ENCODE data around the gene TANGO2. TPM values are rescaled to one million over a fixed set of nuclear protein-coding genes. Genes with fewer than 3 reads are reported as not detected.

Gene TANGO2
- total RNA-seq, 1 donor from 2014 or later = 10.0 TPM

DNA sequence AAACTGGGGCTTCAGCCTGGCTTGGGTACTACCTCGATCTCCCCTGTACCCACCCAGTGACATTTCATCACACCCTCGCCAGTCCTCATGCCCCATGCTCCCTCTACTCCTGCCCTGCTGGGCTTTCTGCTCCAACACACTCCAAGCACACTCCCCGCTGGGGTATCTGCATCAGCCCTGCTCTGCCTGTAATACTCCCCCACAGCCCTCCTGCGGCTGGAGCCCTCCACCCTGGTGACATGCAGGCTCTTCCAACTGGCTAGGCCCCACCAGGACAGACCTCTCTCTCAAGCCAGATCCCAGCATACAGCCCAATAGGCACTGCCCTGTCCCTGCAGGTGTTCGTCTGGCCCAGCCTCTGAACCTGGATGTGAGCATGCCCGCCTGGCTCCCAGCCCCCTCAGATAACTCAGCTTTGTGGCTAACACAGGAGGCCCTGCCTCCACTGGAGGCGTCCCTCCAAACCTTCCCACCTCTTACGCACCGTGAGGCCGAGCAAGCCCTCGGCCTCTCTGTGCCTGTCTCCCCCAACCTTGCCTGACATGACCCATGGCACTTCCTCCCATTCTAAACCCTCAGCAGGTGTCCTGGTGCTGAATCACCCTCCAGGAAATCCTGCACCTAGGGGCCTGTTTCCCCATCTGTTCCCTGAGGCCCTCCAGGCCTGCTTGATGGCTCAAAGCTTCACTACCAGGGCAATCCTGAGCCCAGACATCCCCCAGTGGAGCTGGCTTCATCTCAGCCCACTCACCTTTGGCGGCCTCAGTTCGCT is 45.8 kb upstream of the TANGO2 start:
- peak overlapping the region; percentile 45 for H3K27ac ChIP-seq
- H3F3A ChIP-seq (ENCODE audit: low read depth) = peaks cover 3% of the 10 kb centered on the region
- peaks cover 27% of the 10 kb centered on the region for H4K20me1 ChIP-seq (ENCODE audit: low read depth)
- H3K4me1 ChIP-seq = peaks cover 10% of the 10 kb centered on the region
- DNase-seq (ENCODE audit: low spot score) = no peak
- H3K4me2 ChIP-seq = peak overlapping the region; percentile 37
- H3K36me3 ChIP-seq = no peaks in the 10 kb centered on the region
- no peaks in the 10 kb centered on the region for H3K27me3 ChIP-seq
- peaks cover 5% of the 10 kb centered on the region for H3K36me3 Mint-ChIP-seq
- H2AFZ ChIP-seq (replicated peaks) = no peak overlapping the region
- peaks cover 4% of the 10 kb centered on the region for H3K27me3 Mint-ChIP-seq (ENCODE audit: insufficient read depth, low read depth)
- H3K9me3 ChIP-seq (ENCODE audit: low read depth) = no peaks in the 10 kb centered on the region
- no peak overlapping the region for H3K9ac ChIP-seq
- H3K4me3 ChIP-seq = no peak overlapping the region
- H3K4me1 Mint-ChIP-seq = peaks cover 29% of the 10 kb centered on the region
- peak overlapping the region; percentile 91 for H3K27ac Mint-ChIP-seq
- H3K4me3 Mint-ChIP-seq = peak overlapping the region; percentile 74
- H3K9me3 Mint-ChIP-seq = no peaks in the 10 kb centered on the region
- no peaks in the 10 kb centered on the region for H3K79me2 ChIP-seq (ENCODE audit: low read depth)
- TF ChIP-seq, protein P1, sequence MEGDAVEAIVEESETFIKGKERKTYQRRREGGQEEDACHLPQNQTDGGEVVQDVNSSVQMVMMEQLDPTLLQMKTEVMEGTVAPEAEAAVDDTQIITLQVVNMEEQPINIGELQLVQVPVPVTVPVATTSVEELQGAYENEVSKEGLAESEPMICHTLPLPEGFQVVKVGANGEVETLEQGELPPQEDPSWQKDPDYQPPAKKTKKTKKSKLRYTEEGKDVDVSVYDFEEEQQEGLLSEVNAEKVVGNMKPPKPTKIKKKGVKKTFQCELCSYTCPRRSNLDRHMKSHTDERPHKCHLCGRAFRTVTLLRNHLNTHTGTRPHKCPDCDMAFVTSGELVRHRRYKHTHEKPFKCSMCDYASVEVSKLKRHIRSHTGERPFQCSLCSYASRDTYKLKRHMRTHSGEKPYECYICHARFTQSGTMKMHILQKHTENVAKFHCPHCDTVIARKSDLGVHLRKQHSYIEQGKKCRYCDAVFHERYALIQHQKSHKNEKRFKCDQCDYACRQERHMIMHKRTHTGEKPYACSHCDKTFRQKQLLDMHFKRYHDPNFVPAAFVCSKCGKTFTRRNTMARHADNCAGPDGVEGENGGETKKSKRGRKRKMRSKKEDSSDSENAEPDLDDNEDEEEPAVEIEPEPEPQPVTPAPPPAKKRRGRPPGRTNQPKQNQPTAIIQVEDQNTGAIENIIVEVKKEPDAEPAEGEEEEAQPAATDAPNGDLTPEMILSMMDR (IDR thresholded peaks at IDR 0.05) = no peak
- no peak for TF ChIP-seq EZH2 (IDR thresholded peaks at IDR 0.05)
- no peak for TF ChIP-seq EZH2phosphoT487 (IDR thresholded peaks at IDR 0.05)

DNA sequence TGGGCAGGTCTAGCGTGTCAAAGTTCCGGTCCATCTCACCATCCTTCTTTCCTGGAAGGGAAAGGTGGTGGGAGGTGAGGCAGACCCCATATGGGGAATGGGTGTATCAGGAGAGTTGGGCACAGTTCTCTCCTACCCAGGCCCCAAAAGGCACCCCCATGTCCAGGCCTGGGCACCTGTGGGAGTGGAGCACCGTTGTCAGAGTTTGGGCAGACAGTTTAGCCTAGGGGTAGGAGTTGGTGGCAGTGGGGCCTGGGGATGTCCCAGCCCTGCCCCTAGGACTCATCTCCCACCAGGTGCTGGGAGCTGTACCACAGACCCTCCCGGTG is 45.2 kb upstream of the TANGO2 start:
- no peaks in the 10 kb centered on the region for H3K27me3 ChIP-seq
- DNase-seq (ENCODE audit: low spot score) = no peak
- H3K4me2 ChIP-seq = no peak overlapping the region
- H3K9ac ChIP-seq = no peak overlapping the region
- peaks cover 10% of the 10 kb centered on the region for H3K4me1 ChIP-seq
- H3F3A ChIP-seq (ENCODE audit: low read depth) = peaks cover 3% of the 10 kb centered on the region
- no peak for TF ChIP-seq EZH2 (IDR thresholded peaks at IDR 0.05)
- TF ChIP-seq EZH2phosphoT487 (IDR thresholded peaks at IDR 0.05) = no peak
- TF ChIP-seq, protein P1 (IDR thresholded peaks at IDR 0.05) = no peak
- H2AFZ ChIP-seq (replicated peaks) = no peak overlapping the region
- no peak overlapping the region for H3K4me3 Mint-ChIP-seq
- H3K4me1 Mint-ChIP-seq = peaks cover 27% of the 10 kb centered on the region
- H3K79me2 ChIP-seq (ENCODE audit: low read depth) = no peaks in the 10 kb centered on the region
- H3K36me3 ChIP-seq = no peaks in the 10 kb centered on the region
- no peaks in the 10 kb centered on the region for H3K9me3 ChIP-seq (ENCODE audit: low read depth)
- peaks cover 24% of the 10 kb centered on the region for H4K20me1 ChIP-seq (ENCODE audit: low read depth)
- peaks cover 4% of the 10 kb centered on the region for H3K27me3 Mint-ChIP-seq (ENCODE audit: insufficient read depth, low read depth)
- H3K27ac ChIP-seq = peak overlapping the region; percentile 37
- H3K27ac Mint-ChIP-seq = peak overlapping the region; percentile 91
- H3K36me3 Mint-ChIP-seq = peaks cover 9% of the 10 kb centered on the region
- no peaks in the 10 kb centered on the region for H3K9me3 Mint-ChIP-seq
- H3K4me3 ChIP-seq = no peak overlapping the region

DNA sequence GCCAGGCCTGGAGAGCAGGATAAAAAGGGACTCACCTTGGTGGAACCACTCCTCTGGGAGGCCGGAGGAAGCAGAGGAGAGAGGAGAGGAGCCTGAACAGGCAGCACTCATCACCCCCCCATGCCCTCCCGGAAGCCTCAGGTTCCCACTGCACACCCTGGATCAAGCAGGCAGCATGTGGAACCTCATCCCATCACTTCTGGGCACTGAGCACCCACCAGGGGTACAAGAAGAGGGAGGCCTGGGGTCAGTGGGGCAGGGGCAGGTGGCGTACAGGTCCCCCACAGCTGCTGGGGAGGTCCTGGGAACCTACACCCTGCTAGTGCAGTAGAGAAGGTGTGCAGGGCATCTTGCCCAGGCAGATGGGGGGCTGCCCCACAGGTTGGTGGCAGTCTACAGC is 44.2 kb upstream of the TANGO2 start:
- H3K27me3 Mint-ChIP-seq (ENCODE audit: insufficient read depth, low read depth) = peaks cover 2% of the 10 kb centered on the region
- Histone ChIP-seq H3K36me3 (no peaks in the 10 kb centered on the region), H3K79me2 (ENCODE audit: low read depth) (no peaks in the 10 kb centered on the region), H3K9me3 (ENCODE audit: low read depth) (no peaks in the 10 kb centered on the region), H3F3A (ENCODE audit: low read depth) (peaks cover 3% of the 10 kb centered on the region), H3K9ac (no peak overlapping the region), H3K27ac (no peak overlapping the region), H4K20me1 (ENCODE audit: low read depth) (peaks cover 26% of the 10 kb centered on the region), H3K4me1 (peaks cover 10% of the 10 kb centered on the region), H2AFZ (replicated peaks) (no peak overlapping the region), H3K27me3 (no peaks in the 10 kb centered on the region), H3K4me3 (no peak overlapping the region), H3K4me2 (no peak overlapping the region)
- no peak overlapping the region for H3K4me3 Mint-ChIP-seq
- H3K9me3 Mint-ChIP-seq = no peaks in the 10 kb centered on the region
- H3K27ac Mint-ChIP-seq = peak overlapping the region; percentile 68
- H3K4me1 Mint-ChIP-seq = peaks cover 23% of the 10 kb centered on the region
- H3K36me3 Mint-ChIP-seq = peaks cover 10% of the 10 kb centered on the region
- TF ChIP-seq, protein P1 (IDR thresholded peaks at IDR 0.05) = no peak
- TF ChIP-seq EZH2 (IDR thresholded peaks at IDR 0.05) (no peak), EZH2phosphoT487 (IDR thresholded peaks at IDR 0.05) (no peak)
- DNase-seq (ENCODE audit: low spot score) = no peak
